Measurements from ENCODE around the gene C2orf49. TPM values are rescaled to one million over a fixed set of nuclear protein-coding genes. Genes with fewer than 3 reads are reported as not detected.
A peak's percentile ranks its signal among the peaks of the same experiment; 100 is the strongest.

The C2orf49 gene
- total RNA-seq, 6 experiments from 2014 or later, result 17.7 to 25.4 (median 20.0) TPM

- Mint-ChIP-seq H3K27me3 (ENCODE audit: insufficient read depth) (peaks cover 3% of the 10 kb centered on the region), H3K4me3 (no peak overlapping the region; the same call in 1 of the 2 replicates), H3K4me1 (ENCODE audit: low read depth) (peaks cover 83% of the 10 kb centered on the region), H3K9me3 (no peaks in the 10 kb centered on the region), H3K36me3 (ENCODE audit: low read depth) (peaks cover 84% of the 10 kb centered on the region), H3K27ac (peak overlapping the region; percentile 75)
- TF ChIP-seq CTCF (IDR thresholded peaks at IDR 0.05), result no peak
- DNase-seq, result no peak
Observed at GRCh38 chr2:105378921-105379383, 41.6 kb downstream of the C2orf49 start.

- peaks cover 77% of the 10 kb centered on the region for H3K4me1 Mint-ChIP-seq (ENCODE audit: low read depth)
- peak overlapping the region; percentile 75 for H3K27ac Mint-ChIP-seq
- DNase-seq, result no peak
- H3K27me3 Mint-ChIP-seq (ENCODE audit: insufficient read depth), result peaks cover 3% of the 10 kb centered on the region
- H3K36me3 Mint-ChIP-seq (ENCODE audit: low read depth), result peaks cover 83% of the 10 kb centered on the region
- no peak for TF ChIP-seq CTCF (IDR thresholded peaks at IDR 0.05)
- peak overlapping the region; percentile 6; the same call in 1 of the 2 replicates for H3K4me3 Mint-ChIP-seq
- H3K9me3 Mint-ChIP-seq, result no peaks in the 10 kb centered on the region
Observed at GRCh38 chr2:105379741-105380186, 42.4 kb downstream of the C2orf49 start.

GRCh38 chr2:105380432-105381100, 43.2 kb downstream of the C2orf49 start:
- Mint-ChIP-seq H3K36me3 (ENCODE audit: low read depth) (peaks cover 83% of the 10 kb centered on the region), H3K4me3 (no peak overlapping the region; the same call in 1 of the 2 replicates), H3K27me3 (ENCODE audit: insufficient read depth) (peaks cover 4% of the 10 kb centered on the region), H3K9me3 (no peaks in the 10 kb centered on the region), H3K27ac (peak overlapping the region; percentile 75), H3K4me1 (ENCODE audit: low read depth) (peaks cover 77% of the 10 kb centered on the region)
- no peak for TF ChIP-seq CTCF (IDR thresholded peaks at IDR 0.05)
- no peak for DNase-seq

- DNase-seq, result no peak
- no peak for TF ChIP-seq CTCF (IDR thresholded peaks at IDR 0.05)
- Mint-ChIP-seq H3K4me3 (peak overlapping the region; percentile 3; the same call in 1 of the 2 replicates), H3K27ac (peak overlapping the region; percentile 75), H3K36me3 (ENCODE audit: low read depth) (peaks cover 82% of the 10 kb centered on the region), H3K9me3 (no peaks in the 10 kb centered on the region), H3K4me1 (ENCODE audit: low read depth) (peaks cover 75% of the 10 kb centered on the region), H3K27me3 (ENCODE audit: insufficient read depth) (peaks cover 4% of the 10 kb centered on the region; the same call in 1 of the 2 replicates)
Observed at GRCh38 chr2:105381101-105381668, 43.8 kb downstream of the C2orf49 start.

GRCh38 chr2:105382177-105382576, 44.8 kb downstream of the C2orf49 start:
- no peak for TF ChIP-seq CTCF (IDR thresholded peaks at IDR 0.05)
- Mint-ChIP-seq H3K36me3 (ENCODE audit: low read depth) (peaks cover 78% of the 10 kb centered on the region), H3K27ac (peak overlapping the region; percentile 58)

More at GRCh38 chr2:105382177-105382576, 44.8 kb downstream of the C2orf49 start:
- no peak for DNase-seq
- Mint-ChIP-seq H3K9me3 (no peaks in the 10 kb centered on the region), H3K27me3 (ENCODE audit: insufficient read depth) (peaks cover 4% of the 10 kb centered on the region; the same call in 1 of the 2 replicates), H3K4me3 (0 out of 2 replicates have a peak overlapping the region, but pooled peaks have one; percentile 3), H3K4me1 (ENCODE audit: low read depth) (peaks cover 70% of the 10 kb centered on the region)

Data from HFFc6 (cell line).